HFFc6 (cell line): ENCODE measurements around the gene RCE1. TPM values are rescaled to one million over a fixed set of nuclear protein-coding genes. Genes with fewer than 3 reads are reported as not detected.

Experiments used
- DNase-seq: peaks from one replicate; pipeline ENCODE4 v3.0.0-alpha.2; 2018
- H3K27ac Mint-ChIP-seq: 2 replicates; pipeline ENCODE4 v1.8.0; 2020; ENCODE audit warnings: mild to moderate bottlenecking, mixed read lengths
- H3K27me3 Mint-ChIP-seq: 2 replicates; pipeline ENCODE4 v1.8.0; 2021; ENCODE audit warnings: mild to moderate bottlenecking, moderate library complexity, mixed read lengths; ENCODE audit not compliant: insufficient read depth
- H3K36me3 Mint-ChIP-seq: 2 replicates; pipeline ENCODE4 v1.8.0; 2021; ENCODE audit warnings: low read depth, mixed read lengths
- H3K4me1 Mint-ChIP-seq: 2 replicates; pipeline ENCODE4 v1.8.0; 2020; ENCODE audit warnings: low read depth, mixed read lengths
- H3K4me3 Mint-ChIP-seq: 2 replicates; pipeline ENCODE4 v1.8.0; 2020; ENCODE audit warnings: mild to moderate bottlenecking, moderate library complexity, mixed read lengths
- H3K9me3 Mint-ChIP-seq: 2 replicates; pipeline ENCODE4 v1.8.0; 2020; ENCODE audit warnings: mild to moderate bottlenecking, mixed read lengths
- total RNA-seq, 6 experiments: library from RNA; stranded (reverse); fragmentation: NEBNext Ultra II Directional; extraction: Animal tissue kit (Norgen Biotek cat#: 25700); gene quantifications; 2 replicates in 1 of 6; 3 replicates in 5 of 6; pipeline ENCODE4 v1.2.3, GENCODE V29; 2021
- TF ChIP-seq, protein P1 (sequence below): fragments of 200-600 bp; sonication (generic); IDR thresholded peaks from 2 replicates; pipeline ENCODE4 v1.5.0; 2021; ENCODE audit warnings: antibody characterized with exemption, mild to moderate bottlenecking

RCE1 gene
- total RNA-seq, 6 experiments from 2014 or later, result 13.7 to 18.5 (median 16.3) TPM

GRCh38 chr11:66878474-66878873 lies 35.2 kb downstream of the RCE1 start:
- no peak overlapping the region for H3K27ac Mint-ChIP-seq
- H3K27me3 Mint-ChIP-seq, result peaks cover 7% of the 10 kb centered on the region
- TF ChIP-seq, protein P1, sequence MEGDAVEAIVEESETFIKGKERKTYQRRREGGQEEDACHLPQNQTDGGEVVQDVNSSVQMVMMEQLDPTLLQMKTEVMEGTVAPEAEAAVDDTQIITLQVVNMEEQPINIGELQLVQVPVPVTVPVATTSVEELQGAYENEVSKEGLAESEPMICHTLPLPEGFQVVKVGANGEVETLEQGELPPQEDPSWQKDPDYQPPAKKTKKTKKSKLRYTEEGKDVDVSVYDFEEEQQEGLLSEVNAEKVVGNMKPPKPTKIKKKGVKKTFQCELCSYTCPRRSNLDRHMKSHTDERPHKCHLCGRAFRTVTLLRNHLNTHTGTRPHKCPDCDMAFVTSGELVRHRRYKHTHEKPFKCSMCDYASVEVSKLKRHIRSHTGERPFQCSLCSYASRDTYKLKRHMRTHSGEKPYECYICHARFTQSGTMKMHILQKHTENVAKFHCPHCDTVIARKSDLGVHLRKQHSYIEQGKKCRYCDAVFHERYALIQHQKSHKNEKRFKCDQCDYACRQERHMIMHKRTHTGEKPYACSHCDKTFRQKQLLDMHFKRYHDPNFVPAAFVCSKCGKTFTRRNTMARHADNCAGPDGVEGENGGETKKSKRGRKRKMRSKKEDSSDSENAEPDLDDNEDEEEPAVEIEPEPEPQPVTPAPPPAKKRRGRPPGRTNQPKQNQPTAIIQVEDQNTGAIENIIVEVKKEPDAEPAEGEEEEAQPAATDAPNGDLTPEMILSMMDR, result no peak
- no peak for DNase-seq
- peaks cover 25% of the 10 kb centered on the region for H3K4me1 Mint-ChIP-seq
- no peak overlapping the region for H3K4me3 Mint-ChIP-seq
- H3K9me3 Mint-ChIP-seq, result no peaks in the 10 kb centered on the region
- H3K36me3 Mint-ChIP-seq, result no peaks in the 10 kb centered on the region

DNA sequence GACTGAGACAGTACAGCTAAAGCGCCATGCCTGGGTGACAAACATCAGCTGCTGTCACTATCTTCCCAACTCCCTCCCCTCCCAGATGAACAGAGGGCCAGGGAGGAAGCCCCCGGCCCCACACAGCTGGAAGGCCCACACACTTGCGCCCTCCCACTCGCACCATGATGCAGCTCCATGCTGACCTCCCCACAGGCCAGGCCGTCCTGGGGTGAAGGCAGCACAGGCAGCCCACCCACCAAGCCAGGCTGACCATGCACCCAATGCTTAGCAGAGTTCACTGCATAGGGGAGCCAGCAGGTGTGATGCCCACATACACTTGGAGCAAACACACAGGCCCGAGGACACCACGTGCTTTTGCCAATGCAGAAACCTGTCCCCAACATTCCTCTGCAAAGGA lies 35.8 kb downstream of the RCE1 start:
- Mint-ChIP-seq H3K27ac (no peak overlapping the region), H3K4me3 (no peak overlapping the region), H3K27me3 (peaks cover 9% of the 10 kb centered on the region), H3K9me3 (no peaks in the 10 kb centered on the region), H3K36me3 (no peaks in the 10 kb centered on the region), H3K4me1 (peaks cover 29% of the 10 kb centered on the region)
- TF ChIP-seq, protein P1, result no peak
- DNase-seq, result no peak

DNA sequence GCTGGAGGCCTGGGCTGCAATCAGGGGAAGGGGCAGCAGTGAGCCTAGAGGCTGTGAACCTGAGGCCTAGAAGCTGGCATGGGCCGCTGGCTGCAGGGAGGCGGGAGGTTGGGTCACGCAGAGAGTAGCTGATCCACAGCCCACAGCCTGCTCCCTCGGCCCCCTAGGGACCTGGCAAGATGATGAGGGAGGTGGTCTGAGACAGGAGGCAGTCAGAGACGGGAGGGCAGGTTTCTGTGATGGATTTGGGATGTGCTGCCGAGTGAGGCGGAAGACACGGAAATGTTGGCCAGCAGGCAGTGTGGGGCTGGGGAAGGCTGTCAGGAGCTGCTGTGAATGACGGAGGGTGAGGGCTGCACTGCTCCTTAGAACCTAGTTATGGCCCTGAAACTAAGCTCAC lies 36.3 kb downstream of the RCE1 start:
- H3K36me3 Mint-ChIP-seq, result no peaks in the 10 kb centered on the region
- H3K4me1 Mint-ChIP-seq, result peaks cover 29% of the 10 kb centered on the region
- peaks cover 9% of the 10 kb centered on the region for H3K27me3 Mint-ChIP-seq
- no peak for DNase-seq
- H3K27ac Mint-ChIP-seq, result no peak overlapping the region
- no peaks in the 10 kb centered on the region for H3K9me3 Mint-ChIP-seq
- TF ChIP-seq, protein P1, result no peak
- H3K4me3 Mint-ChIP-seq, result no peak overlapping the region

DNA sequence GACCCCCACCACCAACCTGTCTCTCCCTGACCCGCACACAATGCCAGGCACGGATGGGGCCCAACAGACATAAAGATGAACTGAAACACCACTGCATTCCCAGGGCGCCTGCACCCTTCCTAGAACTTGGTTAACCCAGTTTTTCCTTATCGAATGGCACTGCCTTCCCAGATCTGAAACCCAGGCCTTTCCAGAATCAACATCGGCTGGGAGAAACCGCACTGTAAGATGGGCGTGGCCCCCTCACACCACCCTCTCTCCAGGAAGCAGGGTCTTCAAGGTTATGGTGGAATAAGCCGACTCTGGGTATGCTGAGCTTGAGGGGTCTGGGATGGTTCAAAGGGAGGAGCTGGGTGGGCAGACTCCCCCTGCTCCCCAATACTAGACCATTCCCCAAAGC lies 36.8 kb downstream of the RCE1 start:
- no peaks in the 10 kb centered on the region for H3K9me3 Mint-ChIP-seq
- H3K4me3 Mint-ChIP-seq, result no peak overlapping the region
- no peak overlapping the region for H3K27ac Mint-ChIP-seq
- H3K36me3 Mint-ChIP-seq, result no peaks in the 10 kb centered on the region
- DNase-seq, result no peak
- TF ChIP-seq, protein P1, result no peak
- H3K27me3 Mint-ChIP-seq, result peaks cover 9% of the 10 kb centered on the region
- peaks cover 29% of the 10 kb centered on the region for H3K4me1 Mint-ChIP-seq

- peaks cover 30% of the 10 kb centered on the region for H3K4me1 Mint-ChIP-seq
These were observed 37.5 kb downstream of the RCE1 start for GRCh38 chr11:66880496-66881450.

More at GRCh38 chr11:66880496-66881450, 37.5 kb downstream of the RCE1 start:
- no peak overlapping the region for H3K4me3 Mint-ChIP-seq
- H3K27me3 Mint-ChIP-seq, result peaks cover 9% of the 10 kb centered on the region
- no peaks in the 10 kb centered on the region for H3K9me3 Mint-ChIP-seq
- H3K36me3 Mint-ChIP-seq, result no peaks in the 10 kb centered on the region
- H3K27ac Mint-ChIP-seq, result no peak overlapping the region
- DNase-seq, result no peak
- TF ChIP-seq, protein P1, result no peak
